ENCODE measurements around the gene LMX1A.

Gene LMX1A

DNA sequence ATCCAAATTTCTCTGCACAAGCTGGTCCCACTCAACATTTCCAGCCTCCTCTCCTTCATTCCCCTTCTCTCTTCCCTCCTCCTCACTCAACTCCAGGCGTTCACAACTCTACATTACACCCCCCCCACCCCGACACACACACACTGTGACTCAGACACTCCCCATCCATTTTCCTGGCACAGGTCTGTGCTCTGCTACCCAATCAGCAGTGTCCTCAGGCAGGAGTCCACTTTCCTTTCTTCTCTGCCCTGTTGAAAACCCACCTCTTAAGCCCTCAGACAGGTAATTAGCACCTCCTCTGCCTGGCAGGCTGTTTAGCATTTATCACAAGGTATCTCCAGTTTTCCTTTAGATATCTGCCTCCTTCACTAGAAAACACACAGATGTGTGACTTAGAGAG, 8.8 kb upstream of the LMX1A start:
- DNase-seq: no peak

DNA sequence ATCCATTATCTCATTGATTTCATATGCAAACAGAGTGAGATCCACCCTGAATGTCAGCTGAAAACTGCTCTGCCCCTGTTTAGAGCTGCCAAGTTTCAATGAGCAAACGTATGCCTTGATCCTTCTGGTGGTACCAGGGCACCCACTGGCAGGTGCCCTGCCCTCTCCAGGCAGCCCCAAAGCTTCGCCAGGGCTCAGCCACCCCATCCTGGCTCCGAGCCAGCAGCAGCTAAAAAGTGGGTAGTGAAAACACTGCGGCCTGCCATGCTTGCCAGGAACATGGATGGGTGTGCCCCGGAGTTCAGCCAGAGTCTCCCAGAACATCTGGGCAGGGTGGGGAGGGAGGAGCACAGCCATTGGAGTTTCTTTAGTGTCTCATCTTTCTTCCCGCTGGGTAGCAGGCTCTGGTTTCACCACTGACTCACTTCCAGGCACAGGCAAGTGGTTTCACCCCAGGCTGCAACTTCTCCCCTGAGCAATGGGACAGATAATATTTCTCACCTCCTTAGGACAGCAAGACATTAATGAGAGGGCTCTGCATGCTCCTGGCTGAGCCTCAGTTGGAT, 8.1 kb upstream of the LMX1A start:
- DNase-seq: no peak

DNA sequence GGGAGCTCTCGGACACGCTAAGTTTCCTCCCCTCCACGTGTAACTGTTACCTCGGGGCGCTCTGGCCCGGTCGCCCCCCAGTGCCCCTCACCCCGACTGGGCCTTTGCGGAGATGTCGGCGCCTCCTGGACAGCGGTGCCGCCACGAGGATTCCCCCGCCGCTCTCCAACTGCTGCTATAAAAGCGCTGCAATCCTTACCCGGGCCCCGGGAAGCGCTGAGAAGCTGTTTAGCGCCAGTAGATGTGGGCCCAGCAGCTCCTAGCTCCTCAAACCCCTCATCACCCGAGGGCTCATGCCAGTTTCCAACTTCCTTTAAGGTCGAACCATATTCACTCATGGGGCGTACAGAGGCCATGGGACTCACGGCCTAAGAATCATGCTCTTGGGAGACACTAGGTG, 361 bp upstream of the LMX1A start:
- DNase-seq: no peak

DNA sequence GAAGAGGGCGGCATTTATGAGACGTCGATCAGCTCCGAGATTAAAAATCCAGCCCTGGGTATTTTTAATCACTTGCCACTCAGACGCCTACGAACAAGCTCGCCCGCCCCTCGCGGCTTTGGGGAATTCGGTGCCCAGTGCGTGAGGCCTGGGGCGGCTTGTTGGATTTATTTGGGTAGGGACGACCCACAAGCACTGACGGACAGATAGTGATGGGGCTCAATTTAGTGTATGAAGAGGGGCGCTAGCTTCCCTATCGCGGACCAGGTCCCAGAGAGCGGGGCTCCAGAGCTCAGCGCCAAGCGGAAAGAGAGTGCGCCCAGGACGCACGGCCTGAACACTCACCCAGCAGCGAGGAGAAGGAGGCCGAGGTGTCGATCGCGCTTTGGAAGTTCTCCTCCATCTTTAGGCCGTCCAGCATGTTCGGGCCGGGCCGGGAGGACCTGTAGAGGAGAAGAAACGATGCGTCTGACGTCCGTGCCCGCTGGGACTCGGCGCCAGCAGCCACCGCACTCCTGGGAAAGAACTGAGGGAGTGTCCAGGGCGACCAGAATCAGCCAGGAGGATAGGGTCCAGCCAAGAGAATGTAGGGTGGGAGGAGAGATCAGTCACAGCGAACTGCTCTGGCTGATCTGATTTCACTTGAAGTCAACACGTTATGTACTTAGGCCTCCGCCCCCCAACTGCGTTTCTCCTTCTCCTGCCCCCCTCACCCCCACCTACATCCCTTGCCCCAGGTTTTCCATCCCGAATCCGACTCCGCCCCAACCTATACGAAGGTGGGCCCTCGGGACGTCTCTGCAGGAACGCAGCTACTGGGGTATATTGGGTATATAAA, 1.2 kb downstream of the LMX1A start:
- DNase-seq: no peak

DNA sequence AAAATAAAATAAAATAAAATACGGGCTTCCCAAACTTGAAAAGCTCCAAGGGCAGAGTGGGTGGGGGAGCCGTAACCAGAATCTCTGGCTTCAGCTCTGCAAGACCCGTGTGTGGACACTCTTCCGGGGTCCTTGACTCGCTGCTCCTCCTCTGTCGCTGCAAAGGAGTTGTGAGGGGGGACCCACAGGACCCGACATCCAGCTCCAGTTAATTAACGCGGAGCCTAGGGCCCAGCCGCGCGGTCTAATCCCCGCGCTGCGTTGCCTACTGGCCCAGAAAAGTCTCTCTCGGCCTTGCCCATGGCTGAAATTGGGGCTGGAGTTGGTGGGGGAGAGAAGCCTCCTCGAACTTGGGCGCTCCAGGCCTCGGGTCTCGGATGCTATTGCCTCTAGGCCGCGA, 1.8 kb downstream of the LMX1A start:
- DNase-seq: no peak

DNA sequence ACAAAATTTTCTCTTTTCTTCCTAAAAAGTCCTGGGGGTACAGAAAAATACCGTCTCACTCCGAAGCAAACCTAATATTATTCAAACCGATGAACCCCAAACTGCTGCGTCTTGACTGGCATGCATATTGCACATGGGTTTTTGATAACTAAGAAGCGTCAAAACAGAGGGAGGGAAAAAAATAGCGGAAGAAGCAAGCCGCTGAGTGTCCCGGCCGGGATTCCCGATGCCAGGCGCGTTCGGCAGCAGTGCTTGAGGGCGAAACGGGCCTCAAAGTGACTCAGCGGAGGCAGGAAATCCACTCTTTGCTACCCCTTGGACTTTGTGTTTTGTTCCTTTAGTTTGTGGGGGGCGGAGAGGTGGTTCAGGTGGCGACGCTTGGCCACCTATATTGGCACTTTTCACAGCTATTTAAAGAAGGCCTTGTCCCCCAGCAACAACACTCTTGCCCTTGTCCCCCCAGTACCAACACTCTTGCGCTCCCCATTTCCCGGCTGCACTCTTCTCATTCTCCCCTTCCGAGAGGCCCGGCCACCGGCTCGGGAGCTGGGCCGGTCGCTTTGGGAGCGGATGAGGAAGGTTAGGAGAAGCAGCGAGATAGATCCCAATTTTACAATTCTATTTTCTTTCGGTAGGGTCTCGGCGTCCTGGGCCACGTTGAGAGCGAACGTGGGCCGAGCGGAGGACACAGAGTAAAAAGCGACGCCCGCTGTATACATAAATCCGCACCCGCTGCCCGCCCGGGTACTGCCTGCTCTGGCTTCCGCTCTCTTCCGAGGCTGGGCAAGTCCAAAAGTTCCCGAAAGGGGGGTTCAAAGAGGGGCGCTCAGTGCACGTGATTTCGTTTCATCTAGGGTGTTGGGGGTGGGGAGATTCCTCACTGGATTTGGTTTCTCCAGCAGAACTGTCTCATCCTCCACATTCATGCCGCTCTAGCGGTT, 2.5 kb downstream of the LMX1A start:
- no peak for DNase-seq

DNA sequence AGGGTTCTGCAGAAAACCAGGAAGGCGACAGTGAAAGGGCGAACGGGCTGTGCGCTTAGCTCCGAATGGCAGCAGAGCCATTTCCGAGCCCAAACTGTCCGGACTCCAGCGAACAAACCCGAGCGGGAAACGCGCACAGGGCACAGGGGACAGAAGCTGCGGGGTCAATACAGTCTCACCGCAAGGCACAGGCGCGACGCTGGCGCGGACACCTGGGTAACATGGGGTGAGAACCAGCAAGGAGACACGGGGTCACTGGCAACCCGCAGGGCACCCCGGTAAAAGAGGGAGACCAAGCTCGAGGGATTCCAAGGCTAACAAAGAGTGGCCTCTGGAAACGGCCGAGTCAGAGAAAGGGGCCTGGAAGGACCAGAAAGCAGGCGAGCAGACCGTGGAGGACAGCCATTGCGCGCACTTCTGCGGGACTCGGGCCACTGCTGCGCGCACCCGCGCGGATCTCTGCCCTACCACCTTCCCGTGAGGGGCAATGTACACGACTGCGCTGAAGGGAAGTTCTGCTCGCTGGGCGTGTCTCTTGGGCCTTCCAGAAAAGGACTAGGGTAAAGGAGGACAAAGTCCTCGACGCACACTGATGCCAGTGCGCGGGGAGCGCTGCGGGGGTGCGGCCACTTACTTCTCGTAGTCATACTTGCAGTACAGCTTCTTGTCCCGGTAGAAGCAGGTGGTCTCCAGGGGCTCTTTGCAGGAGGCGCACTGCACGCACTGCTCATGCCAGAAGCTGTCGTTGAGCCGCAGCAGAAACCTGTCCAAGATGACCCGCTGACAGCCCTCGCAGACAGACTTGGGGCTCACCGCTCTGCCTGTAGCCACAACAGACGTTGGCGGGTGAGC, 3.8 kb downstream of the LMX1A start:
- no peak for DNase-seq

DNA sequence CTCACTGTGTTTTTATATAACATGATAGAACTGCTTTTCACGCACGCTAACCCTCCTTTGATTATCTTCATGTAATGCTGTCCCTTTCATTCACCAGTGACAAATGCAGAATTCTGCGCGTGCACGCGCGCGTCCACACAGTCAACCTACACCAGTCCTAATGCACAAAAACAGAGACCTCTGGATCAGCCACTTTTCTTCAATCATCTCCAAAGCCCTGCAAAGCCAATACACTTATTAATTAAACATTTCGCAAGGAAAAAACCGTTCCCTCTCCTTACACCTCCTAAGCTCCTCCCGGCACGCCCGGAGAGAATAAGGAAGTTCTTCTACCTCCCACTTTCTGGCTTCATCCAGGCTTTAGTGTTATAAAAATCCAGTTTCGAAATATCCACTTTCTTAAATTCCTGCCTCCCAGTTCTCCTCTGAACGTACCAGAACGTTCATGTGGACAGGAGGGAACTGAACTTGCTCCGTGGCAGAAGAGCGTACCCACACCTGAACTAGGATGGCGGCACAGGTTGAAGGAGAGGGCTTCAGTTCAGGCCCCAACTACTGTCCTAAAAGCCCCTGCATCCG, 4.6 kb downstream of the LMX1A start:
- DNase-seq: no peak

DNA sequence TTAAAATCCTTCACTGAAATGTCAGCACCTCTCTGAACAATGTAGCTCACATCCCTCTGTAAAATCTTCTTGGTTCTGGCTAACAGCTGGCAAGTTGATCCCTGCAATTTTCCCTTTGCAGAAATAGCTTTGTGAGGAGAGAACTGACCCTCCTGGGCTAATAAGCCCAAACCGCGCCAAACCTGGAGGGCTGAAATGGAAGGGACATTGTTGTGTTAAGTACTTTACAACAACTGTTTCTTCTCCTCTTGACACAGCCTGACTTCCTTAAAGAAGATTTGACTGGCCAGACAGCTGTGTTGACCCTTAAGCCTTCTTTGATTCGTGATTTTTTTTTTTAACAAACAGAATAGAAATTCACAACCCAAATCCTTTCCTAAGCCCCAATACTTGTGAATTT, 5.7 kb downstream of the LMX1A start:
- DNase-seq: no peak

DNA sequence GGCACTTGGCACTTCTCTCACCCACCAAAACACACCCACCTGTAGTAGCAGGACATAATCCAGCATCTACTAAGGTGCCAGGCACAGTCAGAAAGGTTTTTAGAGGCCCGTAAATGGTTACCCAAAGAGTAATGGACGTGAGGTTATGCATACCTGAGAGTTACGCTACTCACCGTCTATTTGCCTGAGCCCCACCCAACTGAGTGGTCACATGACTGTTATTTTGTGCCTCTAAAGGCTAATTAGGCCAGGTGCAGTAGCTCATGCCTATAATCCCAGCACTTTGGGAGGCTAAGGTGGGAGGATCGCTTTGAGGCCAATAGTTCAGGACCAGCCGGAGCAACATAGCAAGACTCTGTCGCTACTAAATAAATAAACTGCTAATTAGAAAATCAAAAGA, 11.0 kb downstream of the LMX1A start:
- no peak for DNase-seq

DNA sequence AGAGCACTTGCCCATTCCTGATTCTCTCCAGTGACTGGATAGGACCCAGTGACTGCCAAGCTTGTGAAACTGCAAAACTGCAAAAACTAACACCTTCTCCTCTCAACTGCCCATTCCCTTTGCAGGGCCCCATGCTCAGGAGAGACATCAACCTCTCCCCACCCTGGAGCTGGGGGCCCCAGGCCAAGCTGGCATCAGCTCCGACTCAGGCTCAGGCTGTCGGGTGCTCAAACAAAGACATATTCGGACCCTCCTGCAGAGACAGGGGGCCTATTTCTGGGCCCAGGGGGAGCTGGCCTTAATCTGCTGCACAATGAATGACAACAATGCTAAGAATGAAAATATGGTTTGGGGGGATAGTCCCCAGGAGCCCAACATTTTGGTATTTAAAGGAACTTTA, 11.8 kb downstream of the LMX1A start:
- DNase-seq: no peak

DNA sequence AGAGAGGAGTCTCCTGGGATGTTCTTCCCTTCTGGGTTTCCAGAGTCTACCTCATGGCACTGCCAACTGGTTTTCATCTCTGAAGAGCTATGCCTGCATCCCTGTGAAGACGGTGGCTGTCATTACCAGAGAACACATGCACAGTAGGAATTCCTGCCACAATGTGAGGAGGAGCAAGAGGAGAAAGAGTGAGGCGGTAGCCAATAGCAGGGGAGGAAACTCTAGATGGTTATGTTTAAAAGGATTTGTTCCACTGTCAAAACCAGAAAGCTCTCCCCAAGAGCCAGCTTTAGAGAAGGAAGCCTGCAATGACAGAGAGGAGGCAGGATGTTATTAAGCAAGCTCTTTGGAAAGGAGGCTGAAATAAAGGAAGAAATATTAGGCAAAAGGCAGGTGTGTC, 12.3 kb downstream of the LMX1A start:
- no peak for DNase-seq

DNA sequence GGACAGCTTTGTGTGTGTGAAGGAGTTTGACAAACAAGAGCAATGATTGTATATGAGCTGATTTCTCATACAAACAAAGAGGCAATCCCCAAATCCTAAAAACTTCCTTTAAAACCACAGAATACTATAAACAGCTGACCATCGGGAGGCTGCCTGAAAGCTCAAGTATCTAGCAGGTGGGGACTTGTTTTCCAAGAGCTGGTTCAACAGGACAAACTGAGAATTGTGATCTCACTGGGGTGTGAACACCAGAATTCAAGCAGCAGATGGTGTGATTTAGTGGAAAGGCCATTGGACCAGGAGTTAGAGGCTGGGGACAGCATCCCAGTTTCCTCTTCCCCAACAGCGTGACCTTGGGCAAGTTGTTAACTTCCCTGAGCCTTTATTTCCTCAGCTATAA, 13.9 kb downstream of the LMX1A start:
- no peak for DNase-seq

DNA sequence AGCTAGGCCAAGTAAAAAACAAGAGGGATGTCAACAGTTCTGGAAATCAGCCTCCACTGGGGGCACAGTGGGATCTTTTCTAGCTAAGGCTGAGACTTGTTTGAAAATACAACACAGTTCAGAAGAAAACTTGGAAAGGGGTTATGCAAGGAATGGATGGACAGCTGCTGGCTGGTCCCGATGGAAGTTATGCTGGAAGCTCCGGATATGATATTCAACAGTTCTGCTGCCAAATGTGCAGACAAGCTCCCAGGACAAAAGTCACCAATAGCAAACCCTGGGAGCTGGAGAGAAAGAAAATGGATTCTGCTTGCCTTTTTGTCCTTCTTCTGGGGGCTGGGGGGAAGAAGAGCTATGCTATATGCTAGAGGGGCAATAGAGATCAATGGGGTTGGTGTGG, 14.3 kb downstream of the LMX1A start:
- no peak for DNase-seq

DNA sequence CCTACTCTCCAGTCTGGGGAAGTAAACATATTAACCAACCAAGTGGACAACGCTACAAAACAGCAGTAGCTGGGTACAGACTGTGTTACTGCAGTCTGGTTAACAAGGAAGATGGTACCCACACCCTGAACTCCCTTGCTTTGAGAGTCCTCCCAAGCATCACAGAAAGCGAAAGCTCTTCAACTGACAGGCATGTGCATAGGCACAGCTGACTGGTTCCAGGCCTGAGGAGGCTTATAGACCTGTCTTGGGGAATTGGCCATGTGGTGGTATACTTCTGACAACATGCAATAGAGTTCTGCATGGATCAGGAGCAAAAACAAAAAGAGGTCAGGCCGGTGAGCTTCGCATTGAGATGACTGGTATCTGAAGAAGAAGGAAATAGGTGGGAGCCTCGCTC, 17.4 kb downstream of the LMX1A start:
- DNase-seq: no peak

DNA sequence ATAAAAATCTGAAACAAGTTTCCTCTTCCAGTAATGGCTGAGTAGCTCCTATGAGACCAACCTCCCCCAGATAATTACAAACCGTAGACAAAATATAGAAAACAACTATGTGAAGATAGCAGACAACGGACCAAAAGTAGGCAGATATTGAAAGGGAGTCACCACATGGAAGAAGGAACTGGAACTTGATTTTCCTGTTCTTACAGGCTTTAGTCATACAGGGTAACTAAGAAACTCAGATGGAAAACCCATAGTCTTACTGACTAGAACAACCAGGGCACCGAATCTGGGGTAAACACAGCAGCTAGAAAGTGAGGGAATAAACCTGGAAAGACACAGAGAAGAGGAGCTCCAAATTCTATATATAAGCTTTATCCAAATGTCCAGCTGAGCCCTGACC, 26.0 kb downstream of the LMX1A start:
- DNase-seq: no peak

DNA sequence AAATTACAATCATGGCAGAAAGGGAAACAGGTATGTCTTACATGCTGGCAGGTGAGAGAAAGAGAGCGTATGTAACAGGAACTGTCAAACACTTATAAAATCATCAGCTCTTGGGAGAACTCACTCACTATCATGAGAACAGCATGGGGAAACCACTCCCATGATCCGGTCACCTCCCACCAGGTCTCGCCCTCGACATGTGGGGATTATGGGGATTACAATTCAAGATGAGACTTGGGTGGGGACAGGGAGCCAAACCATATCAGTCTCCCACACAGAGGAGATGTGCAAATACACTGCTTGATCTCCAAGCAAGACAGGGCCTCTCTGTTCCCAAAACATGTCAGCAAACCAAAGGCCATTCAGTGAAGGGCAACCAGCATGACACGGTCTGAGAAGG, 27.4 kb downstream of the LMX1A start:
- DNase-seq: no peak

DNA sequence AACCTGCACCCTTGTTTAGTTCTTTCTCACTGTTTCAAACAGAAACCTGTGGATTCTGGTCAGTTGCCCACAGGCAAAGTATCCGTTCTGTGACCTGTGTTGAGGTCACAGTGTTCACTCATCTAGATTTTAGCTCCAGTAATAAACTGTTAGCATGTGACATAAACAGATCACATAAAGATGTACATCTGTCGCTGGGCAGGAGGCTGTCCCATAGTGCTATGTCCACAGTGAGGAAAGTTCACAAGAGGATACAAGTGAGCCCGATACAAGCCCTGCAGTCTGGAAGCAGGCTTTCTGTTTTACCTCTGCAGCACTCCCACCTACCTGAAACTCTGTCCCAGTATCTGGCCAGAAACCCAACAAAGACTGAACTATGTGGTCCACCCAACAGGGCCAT, 28.4 kb downstream of the LMX1A start:
- DNase-seq: no peak

DNA sequence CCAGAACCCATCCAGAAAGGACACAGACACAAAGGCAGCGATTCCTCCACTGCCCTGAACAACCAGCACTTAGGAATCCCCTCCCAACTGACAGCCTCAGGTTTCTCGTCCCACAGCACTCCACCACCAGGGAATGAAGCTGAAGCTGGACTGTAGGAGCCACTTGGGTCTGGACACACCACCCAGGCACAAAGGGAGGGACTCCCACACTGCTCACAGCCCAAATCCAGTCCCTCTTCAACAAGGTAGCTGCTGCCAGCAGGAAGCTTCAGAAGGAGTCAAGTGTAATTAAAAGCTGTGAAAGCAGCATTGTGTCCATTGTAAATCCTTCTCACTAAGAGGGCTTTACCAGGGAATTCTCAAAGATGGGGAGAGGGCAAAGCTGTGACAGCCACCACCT, 29.0 kb downstream of the LMX1A start:
- no peak for DNase-seq

DNA sequence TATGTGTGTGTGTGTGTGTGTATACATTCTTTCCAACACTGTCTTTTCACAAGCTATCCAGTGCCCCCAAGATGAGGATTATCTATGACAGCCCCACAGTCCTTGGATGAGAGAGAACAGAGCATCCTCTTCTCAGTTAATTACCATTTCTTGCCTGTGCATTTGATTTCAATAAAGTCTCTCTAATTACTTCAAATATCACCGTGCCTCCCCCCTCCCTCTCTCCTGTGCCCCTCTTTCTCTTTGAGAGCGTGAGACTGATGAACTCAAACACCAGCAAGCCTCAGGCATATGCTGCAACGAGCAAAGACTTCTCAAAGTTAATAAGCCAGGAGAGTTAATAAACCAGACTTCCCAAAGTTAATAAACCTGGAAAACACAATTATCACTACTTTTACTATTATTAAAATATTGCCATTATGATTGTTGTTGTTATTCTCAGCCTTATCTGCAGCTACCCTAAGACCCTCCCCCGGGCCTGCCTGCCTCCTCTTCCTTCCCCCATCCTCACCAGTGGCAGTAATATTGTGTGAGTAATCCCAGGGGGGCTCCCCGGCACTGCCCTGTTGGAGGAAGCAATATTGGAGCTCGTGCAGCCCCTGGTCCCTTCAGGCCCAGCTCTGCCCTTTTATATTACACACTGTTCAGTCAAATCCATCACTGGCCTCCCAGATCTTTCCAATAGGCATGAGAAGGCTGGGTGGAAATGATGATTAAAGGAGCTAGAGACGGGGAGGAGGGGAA, 30.9 kb downstream of the LMX1A start:
- DNase-seq: no peak

DNA sequence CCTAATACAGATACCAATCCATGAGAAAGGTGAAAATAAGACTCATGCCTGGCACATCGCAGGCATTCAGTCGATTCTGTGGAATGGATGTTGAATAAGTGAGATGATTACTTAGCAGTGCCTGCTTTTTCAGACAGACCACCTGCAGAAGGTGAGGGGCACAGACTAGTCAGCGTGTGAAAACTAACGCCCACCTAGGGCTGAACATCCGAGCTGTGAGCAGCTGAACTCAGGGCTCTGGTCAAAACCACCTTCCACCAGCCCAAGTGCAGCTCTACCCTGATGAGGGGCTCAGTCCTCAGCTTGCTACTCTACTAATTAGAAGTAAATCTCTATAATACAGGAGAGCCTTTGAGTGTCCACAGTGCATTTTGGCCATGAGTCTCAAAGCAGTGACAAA, 32.5 kb downstream of the LMX1A start:
- no peak for DNase-seq

DNA sequence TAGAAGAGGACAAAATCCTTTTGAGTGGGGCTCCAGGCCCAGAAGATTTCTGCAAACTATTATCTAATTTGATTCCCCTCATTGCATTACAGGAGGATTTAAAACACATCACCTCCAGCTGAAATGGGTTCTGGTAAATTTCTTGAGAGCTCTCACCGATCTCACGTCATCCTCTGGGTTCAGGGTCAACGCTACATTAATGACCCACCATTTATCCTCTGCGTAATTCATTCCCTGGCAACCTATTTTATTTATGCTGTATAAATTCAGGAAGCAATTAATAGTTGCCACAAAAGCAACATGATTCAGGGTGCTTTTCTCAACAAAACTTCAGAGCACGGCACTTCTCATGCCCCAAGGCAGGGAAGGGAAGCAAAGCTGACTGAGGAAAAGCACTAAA, 38.9 kb downstream of the LMX1A start:
- DNase-seq: no peak

Data from activated effector memory CD4-positive, alpha-beta T cell treated with Interleukin-2 at 50 U/mL for 16 hours (primary cell).